Neural cell (in vitro differentiated cells): ENCODE results near the gene MAN2A2. TPM values are rescaled to one million over a fixed set of nuclear protein-coding genes. Genes with fewer than 3 reads are reported as not detected.

Experiments
- H2AFZ ChIP-seq: fragments of 200-600, 300-800 bp; sonication (generic), shearing (Covaris generic); 2 replicates; pipeline ENCODE4 v1.6.0; 2014; ENCODE audit warnings: low read depth, mild to moderate bottlenecking, antibody characterized with exemption, low read length, moderate library complexity
- H3F3A ChIP-seq: fragments of 200-600 bp; shearing (Covaris generic); 2 replicates; pipeline ENCODE4 v1.6.1; 2016; ENCODE audit warnings: mild to moderate bottlenecking, moderate library complexity, mixed read lengths, antibody characterized with exemption, low read length; ENCODE audit not compliant: insufficient read depth, poor library complexity, severe bottlenecking
- H3K27ac ChIP-seq: fragments of 200-600, 300-800 bp; sonication (generic), shearing (Covaris generic); 2 replicates; pipeline ENCODE4 v1.5.1; 2014; ENCODE audit warnings: mild to moderate bottlenecking, low read length, moderate library complexity
- H3K27me3 ChIP-seq: fragments of 300-800, 200-600 bp; sonication (generic), shearing (Covaris generic); 2 replicates; pipeline ENCODE4 v1.6.0; 2014; ENCODE audit warnings: mild to moderate bottlenecking, low read depth, low read length, moderate library complexity; ENCODE audit not compliant: insufficient read depth
- H3K36me3 ChIP-seq: fragments of 300-800, 200-600 bp; sonication (generic), shearing (Covaris generic); 2 replicates; pipeline ENCODE4 v1.5.1; 2014; ENCODE audit warnings: mild to moderate bottlenecking, antibody characterized with exemption, low read length, moderate library complexity; ENCODE audit not compliant: insufficient read depth
- H3K4me2 ChIP-seq: fragments of 300-800, 200-600 bp; sonication (generic), shearing (Covaris generic); 2 replicates; pipeline ENCODE4 v1.6.0; 2014; ENCODE audit warnings: mild to moderate bottlenecking, low read length
- H3K4me3 ChIP-seq: fragments of 300-800, 200-600 bp; sonication (generic), shearing (Covaris generic); 2 replicates; pipeline ENCODE4 v1.5.1; 2014; ENCODE audit warnings: mild to moderate bottlenecking, low read length, moderate library complexity
- H3K79me2 ChIP-seq: fragments of 200-600 bp; shearing (Covaris generic); replicated peaks from 2 replicates; pipeline ENCODE4 v1.6.0; 2014; ENCODE audit warnings: mild to moderate bottlenecking, low read length, moderate library complexity; ENCODE audit not compliant: insufficient read depth
- H3K9ac ChIP-seq: fragments of 300-800, 200-600 bp; sonication (generic), shearing (Covaris generic); 2 replicates; pipeline ENCODE4 v1.6.1; 2016; ENCODE audit warnings: mild to moderate bottlenecking, low read length, mixed read lengths
- H3K9me2 ChIP-seq: fragments of 200-600 bp; shearing (Covaris generic); 2 replicates; pipeline ENCODE4 v1.6.1; 2016; ENCODE audit warnings: mild to moderate bottlenecking, low read length, mixed read lengths; ENCODE audit not compliant: insufficient read depth
- H3K9me3 ChIP-seq: fragments of 200-600, 300-800 bp; sonication (generic), shearing (Covaris generic); 2 replicates; pipeline ENCODE4 v1.6.1; 2016; ENCODE audit warnings: mild to moderate bottlenecking, mixed run types, low read length, moderate library complexity, mixed read lengths
- H4K20me1 ChIP-seq: fragments of 200-600 bp; shearing (Covaris generic); 2 replicates; pipeline ENCODE4 v1.6.1; 2016; ENCODE audit warnings: mild to moderate bottlenecking, mixed run types; ENCODE audit not compliant: insufficient read depth
- CTCF ChIP-seq: fragments of 450-650 bp; IDR thresholded peaks from 2 replicates; pipeline ENCODE4 v1.5.1; 2014; ENCODE audit warnings: antibody characterized with exemption, mild to moderate bottlenecking, moderate library complexity; ENCODE audit not compliant: poor library complexity, severe bottlenecking
- EP300 ChIP-seq: fragments of 450-650 bp; conservative IDR thresholded peaks from 2 replicates; pipeline ENCODE4 v1.6.1; 2014; ENCODE audit warnings: antibody characterized with exemption, mild to moderate bottlenecking, moderate library complexity; ENCODE audit not compliant: poor library complexity, severe bottlenecking
- EZH2 ChIP-seq: fragments of 200-600, 300-800 bp; shearing (Covaris generic), sonication (generic); IDR thresholded peaks from 2 replicates; pipeline ENCODE4 v1.6.1; 2014; ENCODE audit warnings: antibody characterized with exemption, low read length, borderline replicate concordance, mild to moderate bottlenecking; ENCODE audit not compliant: insufficient read depth, poor library complexity, severe bottlenecking
- MXI1 ChIP-seq: fragments of 450-650 bp; conservative IDR thresholded peaks from 2 replicates; pipeline ENCODE4 v1.6.1; 2014; ENCODE audit warnings: antibody characterized with exemption, mild to moderate bottlenecking; ENCODE audit not compliant: poor library complexity, severe bottlenecking
- POLR2AphosphoS5 ChIP-seq: IDR thresholded peaks from 2 replicates; pipeline ENCODE4 v1.6.1; 2012
- RAD21 ChIP-seq: fragments of 450-650 bp; conservative IDR thresholded peaks from 2 replicates; pipeline ENCODE4 v1.6.1; 2014; ENCODE audit warnings: antibody characterized with exemption, mild to moderate bottlenecking, moderate library complexity
- REST ChIP-seq: IDR thresholded peaks from 2 replicates; pipeline ENCODE4 v1.6.1; 2012; ENCODE audit warnings: borderline replicate concordance
- SMC3 ChIP-seq: fragments of 450-650 bp; conservative IDR thresholded peaks from 2 replicates; pipeline ENCODE4 v1.6.1; 2014; ENCODE audit warnings: antibody characterized with exemption, mild to moderate bottlenecking, moderate library complexity; ENCODE audit not compliant: poor library complexity
- TAF1 ChIP-seq: IDR thresholded peaks from 2 replicates; pipeline ENCODE4 v1.6.1; 2012; ENCODE audit warnings: low read depth
- polyA plus RNA-seq: library from polyadenylated mRNA; depleted of rRNA; stranded (reverse); fragments of >200 nt; gene quantifications from 2 replicates; pipeline ENCODE4 v1.2.3, GENCODE V29; 2014

MAN2A2 gene
- polyA plus RNA-seq, 1 donor from 2014 or later: 59.8 TPM

- Histone ChIP-seq H2AFZ (no peak overlapping the region), H3K36me3 (no peaks in the 10 kb centered on the region), H3K4me3 (no peak overlapping the region), H3K9me2 (no peaks in the 10 kb centered on the region), H3K9me3 (no peaks in the 10 kb centered on the region), H3K27me3 (no peaks in the 10 kb centered on the region), H3K79me2 (no peaks in the 10 kb centered on the region), H3K9ac (no peak overlapping the region), H4K20me1 (no peaks in the 10 kb centered on the region), H3K27ac (no peak overlapping the region), H3K4me2 (no peak overlapping the region), H3F3A (no peaks in the 10 kb centered on the region)
- no peak for TF ChIP-seq TAF1
These were observed 13.4 kb downstream of the MAN2A2 start for GRCh38 chr15:90916461-90916860.

GRCh38 chr15:90917569-90917968 is 14.5 kb downstream of the MAN2A2 start:
- H3K9ac ChIP-seq: no peak overlapping the region
- H3K79me2 ChIP-seq: no peaks in the 10 kb centered on the region
- H3K4me3 ChIP-seq: no peak overlapping the region
- TF ChIP-seq RAD21 (no peak), POLR2AphosphoS5 (no peak), CTCF (no peak), EZH2 (no peak), MXI1 (no peak), EP300 (no peak), REST (no peak), SMC3 (no peak), TAF1 (no peak)
- H3K36me3 ChIP-seq: no peaks in the 10 kb centered on the region
- no peak overlapping the region for H2AFZ ChIP-seq
- H3K27me3 ChIP-seq: no peaks in the 10 kb centered on the region
- H3K27ac ChIP-seq: no peak overlapping the region
- H4K20me1 ChIP-seq: no peaks in the 10 kb centered on the region
- H3K9me3 ChIP-seq: no peaks in the 10 kb centered on the region
- H3K4me2 ChIP-seq: no peak overlapping the region
- H3F3A ChIP-seq: no peaks in the 10 kb centered on the region
- no peaks in the 10 kb centered on the region for H3K9me2 ChIP-seq
